NB4 (cell line): ENCODE results near the gene LYPLA2.

Experiments
- DNase-seq: peaks from one replicate; pipeline ENCODE4 v3.0.0; 2010; ENCODE audit warnings: low read depth
- H3K4me3 ChIP-seq: one replicate; pipeline ENCODE4 v1.5.1; 2011; ENCODE audit warnings: mild to moderate bottlenecking, low read depth, low read length, moderate library complexity
- CTCF ChIP-seq: IDR thresholded peaks from one replicate; pipeline ENCODE4 v1.5.1; 2012; ENCODE audit warnings: low read depth, low read length
- MAX ChIP-seq: IDR thresholded peaks from 2 replicates; pipeline ENCODE4 v1.6.1; 2011; ENCODE audit warnings: low read depth, low read length
- MYC ChIP-seq: IDR thresholded peaks from 2 replicates; pipeline ENCODE4 v1.6.1; 2011; ENCODE audit warnings: low read depth, low read length
- POLR2A ChIP-seq: IDR thresholded peaks from 2 replicates; pipeline ENCODE4 v1.6.1; 2011; ENCODE audit warnings: mild to moderate bottlenecking; ENCODE audit not compliant: insufficient read length; ENCODE audit errors: extremely low read depth

The LYPLA2 gene

GRCh38 chr1:23809751-23810171 lies 18.8 kb downstream of the LYPLA2 start:
- TF ChIP-seq MAX (peak; percentile 36), MYC (peak; percentile 64), CTCF (peak; percentile 93), POLR2A (no peak)
- no peak overlapping the region for H3K4me3 ChIP-seq
- DNase-seq, result peak; percentile 89

- TF ChIP-seq POLR2A (no peak), MAX (peak; percentile 41; the same call in 1 of the 2 replicates), MYC (0 out of 2 replicates have a peak, but pooled peaks have one; percentile 51), CTCF (peak; percentile 89)
- no peak overlapping the region for H3K4me3 ChIP-seq
- peak; percentile 91 for DNase-seq
These were observed 20.0 kb downstream of the LYPLA2 start for GRCh38 chr1:23810818-23811540.

- no peak overlapping the region for H3K4me3 ChIP-seq
- TF ChIP-seq POLR2A (no peak), CTCF (no peak), MAX (no peak), MYC (no peak)
- no peak for DNase-seq
These were observed 23.1 kb downstream of the LYPLA2 start for GRCh38 chr1:23814016-23814415.

GRCh38 chr1:23816361-23816760 lies 25.4 kb downstream of the LYPLA2 start:
- no peak overlapping the region for H3K4me3 ChIP-seq
- no peak for TF ChIP-seq MAX
- no peak for TF ChIP-seq CTCF
- no peak for TF ChIP-seq MYC
- no peak for TF ChIP-seq POLR2A
- DNase-seq, result no peak

GRCh38 chr1:23816906-23817305 lies 26.0 kb downstream of the LYPLA2 start:
- TF ChIP-seq MYC (no peak), POLR2A (no peak), CTCF (no peak), MAX (no peak)
- peak; percentile 50 for DNase-seq
- no peak overlapping the region for H3K4me3 ChIP-seq
